AG09319 (cell line): ENCODE results near the gene IQGAP1.
"Not testable (repeated sequence)": the region's sequence is repeated elsewhere in the genome, so short reads cannot be mapped to it uniquely, and the experiment has no call there.

Experiments used
- DNase-seq: peaks from one replicate; pipeline ENCODE4 v3.0.0-alpha.2; 2010; ENCODE audit warnings: low read depth; ENCODE audit errors: extremely low read depth
- CTCF ChIP-seq: IDR thresholded peaks from 2 replicates; pipeline ENCODE4 v1.5.1; 2011; ENCODE audit warnings: low read depth, mild to moderate bottlenecking, inconsistent platforms, low read length, moderate library complexity

Gene IQGAP1

GRCh38 chr15:90402223-90402622 is 14.2 kb downstream of the IQGAP1 start:
- peak; percentile 59 for DNase-seq
- TF ChIP-seq CTCF: no peak

- no peak for TF ChIP-seq CTCF
- no peak for DNase-seq
These were observed 14.7 kb downstream of the IQGAP1 start for GRCh38 chr15:90402767-90403166.

- no peak for DNase-seq
- TF ChIP-seq CTCF: no peak
These were observed 17.1 kb downstream of the IQGAP1 start for GRCh38 chr15:90405055-90405607.

- no peak for TF ChIP-seq CTCF
These were observed 19.3 kb downstream of the IQGAP1 start for GRCh38 chr15:90407336-90407735.

DNA sequence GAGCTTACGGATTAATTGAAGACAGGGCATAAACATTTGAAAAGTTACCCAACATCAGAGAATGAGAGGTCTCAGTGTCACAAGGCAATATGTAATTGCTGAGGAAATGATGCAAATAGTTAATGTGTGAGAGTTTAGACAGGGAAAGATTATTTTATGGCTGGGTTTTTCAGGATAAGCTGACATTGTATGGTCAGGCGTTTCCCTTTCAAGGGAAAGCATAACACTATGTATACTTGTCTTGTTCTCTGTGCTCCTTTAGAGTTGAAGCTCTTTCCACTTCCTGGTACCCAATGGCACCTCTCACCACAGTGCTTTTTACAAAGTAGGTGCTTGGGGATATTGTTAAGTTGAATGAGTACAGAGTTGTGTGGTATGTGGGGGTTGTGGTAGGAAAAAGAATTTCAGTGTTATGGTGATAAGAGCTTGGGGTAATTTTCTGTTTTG is 19.9 kb downstream of the IQGAP1 start:
- DNase-seq: no peak
- no peak for TF ChIP-seq CTCF

More at GRCh38 chr15:90407336-90407735, 19.3 kb downstream of the IQGAP1 start:
- DNase-seq: no peak

DNA sequence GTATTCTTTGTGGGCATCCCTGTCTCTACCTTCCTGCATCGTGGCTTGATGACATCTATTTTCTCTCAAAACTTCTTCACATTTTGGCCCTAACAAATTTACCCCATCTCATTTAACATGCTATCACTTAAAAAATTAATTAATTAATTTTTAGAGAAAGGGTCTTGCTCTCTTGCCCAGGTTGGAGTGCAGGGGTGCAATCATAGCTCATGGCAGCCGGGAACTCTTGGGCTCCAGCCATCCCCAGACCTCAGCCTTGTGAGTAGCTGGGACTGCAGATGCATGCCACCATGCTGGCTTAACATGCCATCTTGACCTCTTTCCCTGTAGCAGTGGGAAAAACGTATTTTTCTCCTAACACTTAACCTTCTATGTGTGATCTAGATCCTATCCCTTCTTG is 20.6 kb downstream of the IQGAP1 start:
- TF ChIP-seq CTCF: no peak
- DNase-seq: no peak

GRCh38 chr15:90409587-90409986 is 21.5 kb downstream of the IQGAP1 start:
- DNase-seq: not testable (repeated sequence)

DNA sequence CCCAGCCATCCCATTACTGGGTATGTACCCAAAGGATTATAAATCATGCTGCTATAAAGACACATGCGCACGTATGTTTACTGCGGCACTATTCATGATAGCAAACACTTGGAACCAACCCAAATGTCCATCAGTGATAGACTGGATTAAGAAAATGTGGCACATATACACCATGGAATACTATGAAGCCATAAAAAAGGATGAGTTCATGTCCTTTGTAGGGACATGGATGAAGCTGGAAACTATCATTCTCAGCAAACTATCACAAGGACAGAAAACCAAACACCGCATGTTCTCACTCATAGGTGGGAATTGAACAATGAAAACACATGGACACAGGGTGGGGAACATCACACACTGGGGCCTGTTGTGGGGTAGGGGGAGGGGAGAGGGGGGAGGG is 22.3 kb downstream of the IQGAP1 start:
- DNase-seq: not testable (repeated sequence)
